Esophagus squamous epithelium (tissue), 4 donors: ENCODE data around the gene PTPRN2.

Experiments used
- CTCF ChIP-seq, 6 experiments: fragments of 450-650 bp in 4 of 6; fragments of 200-600 bp in 2 of 6; sonication (generic) in 2 of 6; IDR thresholded peaks; one replicate each; pipeline ENCODE4 v1.5.1; 2016 to 2019; ENCODE audit warnings: antibody characterized with exemption in 6 of 6, mild to moderate bottlenecking in 4 of 6, moderate library complexity in 4 of 6
- POLR2A ChIP-seq, 4 donors: fragments of 450-650 bp; IDR thresholded peaks; one replicate each; pipeline ENCODE4 v1.6.1; 2017; ENCODE audit warnings: antibody characterized with exemption in 4 of 4, mild to moderate bottlenecking in 4 of 4, moderate library complexity in 3 of 4

GRCh38 chr7:158142657-158143056, 445.0 kb downstream of the PTPRN2 start:
- TF ChIP-seq POLR2A (IDR thresholded peaks at IDR 0.05) (no peak), CTCF (IDR thresholded peaks at IDR 0.05) (no peak)
